Ishikawa (cell line): ENCODE results near the gene ANO7.

ENCODE experiments used
- CEBPB ChIP-seq: IDR thresholded peaks from 2 replicates; pipeline ENCODE4 v1.6.1; 2012
- EP300 ChIP-seq: IDR thresholded peaks from 2 replicates; pipeline ENCODE4 v1.6.1; 2012; ENCODE audit warnings: borderline replicate concordance
- FOXM1 ChIP-seq: IDR thresholded peaks from 2 replicates; pipeline ENCODE4 v1.6.1; 2012; ENCODE audit warnings: low read depth, borderline replicate concordance
- MAX ChIP-seq: IDR thresholded peaks from 2 replicates; pipeline ENCODE4 v1.6.1; 2012
- NFIC ChIP-seq: IDR thresholded peaks from 2 replicates; pipeline ENCODE4 v1.6.1; 2012
- RAD21 ChIP-seq: IDR thresholded peaks from 2 replicates; pipeline ENCODE4 v1.6.1; 2012; ENCODE audit warnings: low read depth
- REST ChIP-seq: IDR thresholded peaks from 2 replicates; pipeline ENCODE4 v1.6.1; 2012; ENCODE audit warnings: low read depth, mild to moderate bottlenecking
- TAF1 ChIP-seq: IDR thresholded peaks from 2 replicates; pipeline ENCODE4 v1.6.1; 2012; ENCODE audit warnings: low read depth, mild to moderate bottlenecking
- TCF12 ChIP-seq: IDR thresholded peaks from 2 replicates; pipeline ENCODE4 v1.6.1; 2012; ENCODE audit warnings: low read depth
- YY1 ChIP-seq: IDR thresholded peaks from 2 replicates; pipeline ENCODE4 v1.6.1; 2012; ENCODE audit warnings: low read depth
- ZBTB7A ChIP-seq: IDR thresholded peaks from 2 replicates; pipeline ENCODE4 v1.6.1; 2012; ENCODE audit warnings: low read depth

DNA sequence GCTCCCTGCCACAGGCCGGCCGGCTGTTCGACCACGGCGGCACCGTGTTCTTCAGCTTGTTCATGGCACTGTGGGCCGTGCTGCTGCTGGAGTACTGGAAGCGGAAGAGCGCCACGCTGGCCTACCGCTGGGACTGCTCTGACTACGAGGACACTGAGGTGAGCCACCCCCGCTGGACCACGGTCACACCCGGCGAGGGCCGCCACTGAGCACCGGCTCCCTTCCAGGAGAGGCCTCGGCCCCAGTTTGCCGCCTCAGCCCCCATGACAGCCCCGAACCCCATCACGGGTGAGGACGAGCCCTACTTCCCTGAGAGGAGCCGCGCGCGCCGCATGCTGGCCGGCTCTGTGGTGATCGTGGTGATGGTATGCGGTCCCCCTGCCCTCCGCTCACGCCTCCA lies 20.8 kb downstream of the ANO7 start:
- TF ChIP-seq MAX (no peak), RAD21 (no peak), REST (no peak), EP300 (no peak), TAF1 (no peak), NFIC (no peak), ZBTB7A (no peak), YY1 (no peak), CEBPB (no peak), TCF12 (no peak), FOXM1 (no peak)
